Liver (tissue), 9 donors: Measurements from ENCODE around the gene NUP214. TPM values are rescaled to one million over a fixed set of nuclear protein-coding genes. Genes with fewer than 3 reads are reported as not detected.
A peak's percentile ranks its signal among the peaks of the same experiment; 100 is the strongest.

Source experiments
- DNase-seq: peaks from one replicate; pipeline ENCODE4 v3.0.0-alpha.2; 2017; ENCODE audit warnings: low spot score
- H3K27ac ChIP-seq, 2 donors: one replicate each; pipeline ENCODE4 v1.7.0; 2013; ENCODE audit warnings: inconsistent platforms in 2 of 2, low read length in 2 of 2, control low read depth in 1 of 2, low read depth in 1 of 2, mild to moderate bottlenecking in 1 of 2
- H3K27me3 ChIP-seq, 4 donors: one replicate each; pipeline versions ENCODE4 v1.6.1 to v1.7.0; 2013; ENCODE audit warnings: low read length in 3 of 4, inconsistent platforms in 1 of 4, mild to moderate bottlenecking in 1 of 4, moderate library complexity in 1 of 4; ENCODE audit not compliant: control insufficient read depth in 4 of 4, insufficient read depth in 4 of 4
- H3K36me3 ChIP-seq, 4 donors: one replicate each; pipeline versions ENCODE4 v1.6.1 to v1.7.0; 2013; ENCODE audit warnings: low read length in 3 of 4, mild to moderate bottlenecking in 3 of 4, low read depth in 1 of 4, moderate library complexity in 1 of 4; ENCODE audit not compliant: control insufficient read depth in 4 of 4, insufficient read depth in 3 of 4
- H3K4me1 ChIP-seq, 4 donors: one replicate each; pipeline versions ENCODE4 v1.6.1 to v1.7.0; 2013; ENCODE audit warnings: low read length in 3 of 4, mild to moderate bottlenecking in 3 of 4, moderate library complexity in 1 of 4; ENCODE audit not compliant: control insufficient read depth in 4 of 4, insufficient read depth in 4 of 4
- H3K4me3 ChIP-seq, 3 donors: one replicate each; pipeline versions ENCODE4 v1.6.1 to v1.7.0; 2013; ENCODE audit warnings: low read length in 3 of 3, control low read depth in 1 of 3, low read depth in 1 of 3, mild to moderate bottlenecking in 1 of 3
- H3K9ac ChIP-seq, 2 donors: one replicate each; pipeline ENCODE4 v1.7.0; 2013; ENCODE audit warnings: low read length in 2 of 2, mild to moderate bottlenecking in 2 of 2, moderate library complexity in 2 of 2, control low read depth in 1 of 2, low read depth in 1 of 2
- H3K9me3 ChIP-seq, 4 donors: one replicate each; pipeline versions ENCODE4 v1.6.1 to v1.7.0; 2013; ENCODE audit warnings: low read length in 3 of 4; ENCODE audit not compliant: control insufficient read depth in 4 of 4
- EGR1 ChIP-seq, 2 donors: IDR thresholded peaks; 2 replicates each; pipeline ENCODE4 v1.6.1; 2016 to 2018; ENCODE audit warnings: antibody characterized with exemption in 2 of 2, low read depth in 2 of 2
- FOXA1 ChIP-seq: IDR thresholded peaks from 2 replicates; pipeline ENCODE4 v1.6.1; 2016; ENCODE audit warnings: antibody characterized with exemption
- FOXA2 ChIP-seq: IDR thresholded peaks from 2 replicates; pipeline ENCODE4 v1.6.1; 2016; ENCODE audit warnings: antibody characterized with exemption
- GABPA ChIP-seq, 2 donors: IDR thresholded peaks in 1 of 2; conservative IDR thresholded peaks in 1 of 2; 2 replicates each; pipeline ENCODE4 v1.6.1; 2016; ENCODE audit warnings: antibody characterized with exemption in 2 of 2, mild to moderate bottlenecking in 1 of 2, moderate library complexity in 1 of 2
- HNF4A ChIP-seq, 2 donors: conservative IDR thresholded peaks; 2 replicates each; pipeline ENCODE4 v1.6.1; 2016; ENCODE audit warnings: antibody characterized with exemption in 2 of 2, mild to moderate bottlenecking in 2 of 2
- HNF4G ChIP-seq: IDR thresholded peaks from 2 replicates; pipeline ENCODE4 v1.6.1; 2016; ENCODE audit warnings: antibody characterized with exemption
- NR2F2 ChIP-seq: IDR thresholded peaks from 2 replicates; pipeline ENCODE4 v1.6.1; 2016; ENCODE audit warnings: antibody characterized with exemption
- RXRA ChIP-seq, 2 donors: IDR thresholded peaks; 2 replicates each; pipeline ENCODE4 v1.6.1; 2017 to 2018; ENCODE audit warnings: antibody characterized with exemption in 2 of 2, mild to moderate bottlenecking in 1 of 2
- SP1 ChIP-seq: IDR thresholded peaks from 2 replicates; pipeline ENCODE4 v1.6.1; 2018; ENCODE audit warnings: antibody characterized with exemption, mild to moderate bottlenecking
- TAF1 ChIP-seq: conservative IDR thresholded peaks from 2 replicates; pipeline ENCODE4 v1.6.1; 2016; ENCODE audit warnings: antibody characterized with exemption, mild to moderate bottlenecking
- YY1 ChIP-seq: IDR thresholded peaks from 2 replicates; pipeline ENCODE4 v1.6.1; 2016; ENCODE audit warnings: antibody characterized with exemption, mild to moderate bottlenecking
- WGBS: extraction: QIAGEN DNeasy Blood & Tissue Kit; methylation state at CpG from one replicate; pipeline ENCODE4 v1.1.7; 2013; 5-methylcytosine and 5-hydroxymethylcytosine counted together
- polyA plus RNA-seq, 2 donors: library from polyadenylated mRNA; stranded (reverse) in 1 of 2; unstranded in 1 of 2; fragments of 200-250 nt in 1 of 2; fragments of >200 nt in 1 of 2; fragmentation: Nextera tagmentation in 1 of 2; extraction: Ambion mirVana in 1 of 2; gene quantifications; one replicate each; pipeline versions ENCODE4 v1.2.1 to v1.2.3, GENCODE V29; 2013 to 2015
- total RNA-seq, 2 donors: library from RNA; depleted of rRNA; stranded (reverse); fragments of >200 nt; gene quantifications; one replicate each; pipeline ENCODE4 v1.2.3, GENCODE V29; 2014
- TF ChIP-seq, protein P1 (sequence below): fragments of 150-350 bp; IDR thresholded peaks from 2 replicates; pipeline ENCODE4 v1.5.1; 2017; ENCODE audit warnings: improper control_type of control experiment, low read depth, low read length; ENCODE audit not compliant: missing input control
- TF ChIP-seq, protein P2 (sequence below): IDR thresholded peaks from 2 replicates; pipeline ENCODE4 v1.6.1; 2016; ENCODE audit warnings: antibody characterized with exemption
- TF ChIP-seq, protein P3 (sequence below): IDR thresholded peaks from 2 replicates; pipeline ENCODE4 v1.6.1; 2016; ENCODE audit warnings: antibody characterized with exemption
- TF ChIP-seq, protein P4 (sequence below): IDR thresholded peaks from 2 replicates; pipeline ENCODE4 v1.6.1; 2016; ENCODE audit warnings: antibody characterized with exemption
- donor health status: healthy.
- donor health status: healthy.
- donor health status: healthy.
- donor health status: healthy.
- donor health status: healthy.

The NUP214 gene
- total and polyA plus RNA-seq, 4 donors, result 8.8 to 19.5 (median 16.5) TPM

DNA sequence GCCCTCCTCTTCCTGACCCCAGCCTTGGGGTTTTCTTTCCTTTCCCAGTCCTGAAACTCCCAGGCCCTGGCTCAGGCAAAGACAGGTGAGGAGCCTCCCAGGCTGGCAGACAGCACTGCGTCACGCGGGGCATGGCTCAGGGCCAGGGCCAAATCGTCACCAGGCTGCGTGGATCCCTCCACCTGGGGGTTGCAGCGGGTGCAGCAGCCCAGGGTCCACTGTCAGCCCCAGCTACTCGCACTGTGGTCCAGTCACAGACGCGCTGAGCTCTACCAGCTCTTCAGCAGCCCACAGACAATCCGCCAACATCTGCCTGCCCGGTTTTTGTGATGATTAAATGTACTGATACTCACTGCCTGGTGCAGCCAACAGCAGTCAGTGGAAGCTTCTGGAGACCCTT lies 138.8 kb downstream of the NUP214 start:
- TF ChIP-seq SP1 (no peak), HNF4G (no peak), FOXA2 (no peak), YY1 (no peak), NR2F2 (no peak), HNF4A (conservative IDR thresholded peaks at IDR 0.05) (no peak), EGR1 (IDR thresholded peaks at IDR 0.05; ENCODE audit: low read depth in 2 of 2) (no peak), RXRA (IDR thresholded peaks at IDR 0.05) (no peak), GABPA (IDR thresholded peaks at IDR 0.05 in 1 of 2, conservative IDR thresholded peaks at IDR 0.05 in 1 of 2) (no peak), FOXA1 (no peak), TAF1 (no peak)
- TF ChIP-seq, protein P1, sequence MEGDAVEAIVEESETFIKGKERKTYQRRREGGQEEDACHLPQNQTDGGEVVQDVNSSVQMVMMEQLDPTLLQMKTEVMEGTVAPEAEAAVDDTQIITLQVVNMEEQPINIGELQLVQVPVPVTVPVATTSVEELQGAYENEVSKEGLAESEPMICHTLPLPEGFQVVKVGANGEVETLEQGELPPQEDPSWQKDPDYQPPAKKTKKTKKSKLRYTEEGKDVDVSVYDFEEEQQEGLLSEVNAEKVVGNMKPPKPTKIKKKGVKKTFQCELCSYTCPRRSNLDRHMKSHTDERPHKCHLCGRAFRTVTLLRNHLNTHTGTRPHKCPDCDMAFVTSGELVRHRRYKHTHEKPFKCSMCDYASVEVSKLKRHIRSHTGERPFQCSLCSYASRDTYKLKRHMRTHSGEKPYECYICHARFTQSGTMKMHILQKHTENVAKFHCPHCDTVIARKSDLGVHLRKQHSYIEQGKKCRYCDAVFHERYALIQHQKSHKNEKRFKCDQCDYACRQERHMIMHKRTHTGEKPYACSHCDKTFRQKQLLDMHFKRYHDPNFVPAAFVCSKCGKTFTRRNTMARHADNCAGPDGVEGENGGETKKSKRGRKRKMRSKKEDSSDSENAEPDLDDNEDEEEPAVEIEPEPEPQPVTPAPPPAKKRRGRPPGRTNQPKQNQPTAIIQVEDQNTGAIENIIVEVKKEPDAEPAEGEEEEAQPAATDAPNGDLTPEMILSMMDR, result no peak
- TF ChIP-seq, protein P2, sequence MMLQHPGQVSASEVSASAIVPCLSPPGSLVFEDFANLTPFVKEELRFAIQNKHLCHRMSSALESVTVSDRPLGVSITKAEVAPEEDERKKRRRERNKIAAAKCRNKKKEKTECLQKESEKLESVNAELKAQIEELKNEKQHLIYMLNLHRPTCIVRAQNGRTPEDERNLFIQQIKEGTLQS, result no peak
- TF ChIP-seq, protein P3, sequence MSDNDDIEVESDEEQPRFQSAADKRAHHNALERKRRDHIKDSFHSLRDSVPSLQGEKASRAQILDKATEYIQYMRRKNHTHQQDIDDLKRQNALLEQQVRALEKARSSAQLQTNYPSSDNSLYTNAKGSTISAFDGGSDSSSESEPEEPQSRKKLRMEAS, result no peak
- TF ChIP-seq, protein P4, sequence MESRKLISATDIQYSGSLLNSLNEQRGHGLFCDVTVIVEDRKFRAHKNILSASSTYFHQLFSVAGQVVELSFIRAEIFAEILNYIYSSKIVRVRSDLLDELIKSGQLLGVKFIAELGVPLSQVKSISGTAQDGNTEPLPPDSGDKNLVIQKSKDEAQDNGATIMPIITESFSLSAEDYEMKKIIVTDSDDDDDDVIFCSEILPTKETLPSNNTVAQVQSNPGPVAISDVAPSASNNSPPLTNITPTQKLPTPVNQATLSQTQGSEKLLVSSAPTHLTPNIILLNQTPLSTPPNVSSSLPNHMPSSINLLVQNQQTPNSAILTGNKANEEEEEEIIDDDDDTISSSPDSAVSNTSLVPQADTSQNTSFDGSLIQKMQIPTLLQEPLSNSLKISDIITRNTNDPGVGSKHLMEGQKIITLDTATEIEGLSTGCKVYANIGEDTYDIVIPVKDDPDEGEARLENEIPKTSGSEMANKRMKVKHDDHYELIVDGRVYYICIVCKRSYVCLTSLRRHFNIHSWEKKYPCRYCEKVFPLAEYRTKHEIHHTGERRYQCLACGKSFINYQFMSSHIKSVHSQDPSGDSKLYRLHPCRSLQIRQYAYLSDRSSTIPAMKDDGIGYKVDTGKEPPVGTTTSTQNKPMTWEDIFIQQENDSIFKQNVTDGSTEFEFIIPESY, result no peak
- H3K4me3 ChIP-seq, result no peak overlapping the region
- peaks cover 0 to 4% (median 0%) of the 10 kb centered on the region in 4 donors for H3K4me1 ChIP-seq
- no peak for DNase-seq
- peaks cover 0 to 2% (median 0%) of the 10 kb centered on the region in 4 donors for H3K36me3 ChIP-seq
- H3K9ac ChIP-seq, result no peak overlapping the region
- no peaks in the 10 kb centered on the region for H3K27me3 ChIP-seq
- no peak overlapping the region for H3K27ac ChIP-seq
- 71% methylated on average over 11 of the region's 11 CpGs for WGBS
- no peaks in the 10 kb centered on the region for H3K9me3 ChIP-seq

DNA sequence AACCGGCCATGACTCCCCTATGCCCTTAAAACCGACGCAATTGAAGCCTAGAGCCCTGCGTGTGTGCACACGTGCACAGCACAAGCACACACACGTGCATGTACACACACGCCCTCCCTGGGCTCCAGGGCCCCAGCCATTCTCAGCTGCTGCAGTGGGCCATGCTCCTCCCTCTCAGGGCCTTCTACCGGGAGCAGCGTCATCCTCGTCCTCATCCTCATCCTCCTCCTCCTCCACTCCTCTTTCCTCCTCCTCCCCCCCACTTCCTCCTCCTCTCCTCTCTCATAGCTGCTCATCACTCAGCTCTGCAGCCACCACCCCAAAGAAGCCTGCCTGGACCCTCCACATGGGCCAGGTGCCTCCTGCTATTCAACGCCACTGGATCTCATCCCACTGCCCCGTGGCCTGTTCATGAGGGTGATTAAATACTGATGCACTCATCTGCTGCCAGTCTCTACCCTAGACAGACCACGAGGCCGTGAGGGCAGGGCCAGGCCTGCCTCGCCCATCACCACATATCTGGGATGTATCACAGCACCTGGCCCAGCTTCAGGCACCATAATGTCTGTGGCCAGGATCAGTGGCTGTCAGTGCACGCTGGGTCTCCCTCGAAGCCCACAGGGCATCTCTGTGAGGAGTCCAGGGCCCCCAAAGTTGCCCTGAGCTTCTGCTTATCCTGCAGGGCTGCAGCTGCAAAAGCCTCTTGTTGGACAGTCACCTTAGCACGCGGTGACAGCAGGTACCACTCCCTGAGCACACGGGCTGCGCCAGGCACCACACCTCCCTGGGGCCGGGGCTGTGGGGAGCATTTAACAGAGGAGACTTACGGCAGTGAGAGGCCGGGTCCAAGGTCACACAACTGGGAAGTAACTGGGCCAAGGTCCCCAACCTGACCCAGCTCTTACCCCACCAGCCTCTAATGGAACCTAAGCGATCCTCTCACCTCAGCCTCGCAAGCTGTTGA lies 141.2 kb downstream of the NUP214 start:
- no peak for DNase-seq

More for the DNA sequence above, 141.2 kb downstream of the NUP214 start:
- TF ChIP-seq EGR1 (IDR thresholded peaks at IDR 0.05; ENCODE audit: low read depth in 2 of 2), result no peak
- no peak for TF ChIP-seq RXRA (IDR thresholded peaks at IDR 0.05)
- TF ChIP-seq, protein P3, result no peak
- no peak for TF ChIP-seq NR2F2
- no peak for TF ChIP-seq GABPA (IDR thresholded peaks at IDR 0.05 in 1 of 2, conservative IDR thresholded peaks at IDR 0.05 in 1 of 2)
- no peak for TF ChIP-seq HNF4A (conservative IDR thresholded peaks at IDR 0.05)
- no peak for TF ChIP-seq YY1
- H3K27ac ChIP-seq, result peak overlapping the region in 1 of 2 donors; percentile 35
- H3K4me3 ChIP-seq, result no peak overlapping the region
- no peaks in the 10 kb centered on the region for H3K36me3 ChIP-seq
- no peak overlapping the region for H3K9ac ChIP-seq
- H3K9me3 ChIP-seq, result no peaks in the 10 kb centered on the region
- H3K27me3 ChIP-seq, result no peaks in the 10 kb centered on the region
- 74% methylated on average over 26 of the region's 26 CpGs for WGBS
- peaks cover 0 to 9% (median 0%) of the 10 kb centered on the region in 4 donors for H3K4me1 ChIP-seq
